ENCODE data around the gene DHRS1.
"Not testable (repeated sequence)": the region's sequence is repeated elsewhere in the genome, so short reads cannot be mapped to it uniquely, and the experiment has no call there.

Gene DHRS1

GRCh38 chr14:24249230-24250021 lies 50.2 kb downstream of the DHRS1 start:
- DNase-seq (ENCODE audit: low read depth in 2 of 2) = no peak

GRCh38 chr14:24247422-24247821 lies 52.2 kb downstream of the DHRS1 start:
- no peak for DNase-seq (ENCODE audit: low read depth in 2 of 2)

- DNase-seq (ENCODE audit: low read depth in 2 of 2) = no peak
Measured at GRCh38 chr14:24246765-24247212, 52.8 kb downstream of the DHRS1 start.

- DNase-seq (ENCODE audit: low read depth in 2 of 2) = not testable (repeated sequence)
Measured at GRCh38 chr14:24245350-24245749, 54.2 kb downstream of the DHRS1 start.

GRCh38 chr14:24243336-24243836 lies 56.2 kb downstream of the DHRS1 start:
- no peak for DNase-seq (ENCODE audit: low read depth in 2 of 2)

GRCh38 chr14:24241829-24242443 lies 57.6 kb downstream of the DHRS1 start:
- peak; percentile 89 to 91 for DNase-seq (ENCODE audit: low read depth in 2 of 2)
